ENCODE measurements around the gene SLC43A2. TPM values are rescaled to one million over a fixed set of nuclear protein-coding genes. Genes with fewer than 3 reads are reported as not detected.

The SLC43A2 gene
- total RNA-seq, 4 donors from 2014 or later = 3.6 to 15.6 (median 6.8) TPM

- TF ChIP-seq CTCF (IDR thresholded peaks at IDR 0.05) (no peak), POLR2A (IDR thresholded peaks at IDR 0.05) (no peak)
- Histone ChIP-seq H3K27me3 (no peaks in the 10 kb centered on the region), H3K36me3 (no peaks in the 10 kb centered on the region), H3K4me1 (no peaks in the 10 kb centered on the region), H3K27ac (no peak overlapping the region), H3K4me3 (no peak overlapping the region), H3K9me3 (no peaks in the 10 kb centered on the region)
- no peak for DNase-seq
- intact Hi-C loops (cut with DNase I; ENCODE audit: low total_unique reads) = no loop called here
Measured at GRCh38 chr17:1545618-1546017, 83.0 kb downstream of the SLC43A2 start.

- no peaks in the 10 kb centered on the region for H3K36me3 ChIP-seq
- H3K4me1 ChIP-seq = no peaks in the 10 kb centered on the region
- intact Hi-C loops (cut with DNase I; ENCODE audit: low total_unique reads) = no loop called here
- no peak overlapping the region for H3K27ac ChIP-seq
- no peak for DNase-seq
- no peaks in the 10 kb centered on the region for H3K9me3 ChIP-seq
- TF ChIP-seq POLR2A (IDR thresholded peaks at IDR 0.05) (no peak), CTCF (IDR thresholded peaks at IDR 0.05) (no peak)
- H3K4me3 ChIP-seq = no peak overlapping the region
- H3K27me3 ChIP-seq = no peaks in the 10 kb centered on the region
Measured at GRCh38 chr17:1542316-1542715, 86.3 kb downstream of the SLC43A2 start.

- Histone ChIP-seq H3K9me3 (no peaks in the 10 kb centered on the region), H3K27ac (no peak overlapping the region), H3K36me3 (no peaks in the 10 kb centered on the region), H3K4me3 (no peak overlapping the region), H3K27me3 (no peaks in the 10 kb centered on the region), H3K4me1 (no peaks in the 10 kb centered on the region)
- intact Hi-C loops (cut with DNase I; ENCODE audit: low total_unique reads) = no loop called here
- no peak for DNase-seq
- TF ChIP-seq POLR2A (IDR thresholded peaks at IDR 0.05) = no peak
- TF ChIP-seq CTCF (IDR thresholded peaks at IDR 0.05) = no peak
Measured at GRCh38 chr17:1541367-1541904, 87.2 kb downstream of the SLC43A2 start.

GRCh38 chr17:1539811-1540210 lies 88.8 kb downstream of the SLC43A2 start:
- Histone ChIP-seq H3K36me3 (no peaks in the 10 kb centered on the region), H3K9me3 (no peaks in the 10 kb centered on the region), H3K4me3 (no peak overlapping the region), H3K27me3 (no peaks in the 10 kb centered on the region), H3K4me1 (no peaks in the 10 kb centered on the region), H3K27ac (no peak overlapping the region)
- intact Hi-C loops (cut with DNase I; ENCODE audit: low total_unique reads) = no loop called here
- no peak for TF ChIP-seq POLR2A (IDR thresholded peaks at IDR 0.05)
- no peak for DNase-seq

- DNase-seq = no peak
- Histone ChIP-seq H3K27me3 (no peaks in the 10 kb centered on the region), H3K4me3 (no peak overlapping the region), H3K4me1 (no peaks in the 10 kb centered on the region), H3K36me3 (no peaks in the 10 kb centered on the region), H3K9me3 (no peaks in the 10 kb centered on the region), H3K27ac (no peak overlapping the region)
- TF ChIP-seq CTCF (IDR thresholded peaks at IDR 0.05) = no peak
- no peak for TF ChIP-seq POLR2A (IDR thresholded peaks at IDR 0.05)
- intact Hi-C loops (cut with DNase I; ENCODE audit: low total_unique reads) = no loop called here
Measured at GRCh38 chr17:1535737-1536136, 92.9 kb downstream of the SLC43A2 start.
